ENCODE results near the gene ADAMTS12.

DNA sequence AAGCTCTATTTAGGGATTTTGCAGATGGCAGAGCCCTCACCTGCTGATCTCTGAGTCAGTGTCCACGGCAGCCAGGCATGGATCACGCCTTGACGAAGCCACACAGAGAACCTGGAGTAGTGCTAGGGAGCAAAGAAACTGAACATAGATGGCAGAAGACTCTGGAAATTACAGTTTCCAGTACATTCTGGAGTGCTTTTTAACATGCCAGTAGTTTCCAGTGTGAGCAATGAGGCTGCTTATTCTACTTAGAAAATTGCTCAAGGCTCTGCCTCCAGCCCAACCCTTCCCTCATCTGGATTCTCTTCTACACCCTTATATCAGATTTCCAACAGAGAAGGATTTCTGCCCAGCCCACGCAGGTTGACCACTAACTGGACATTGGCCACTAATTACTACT lies 203.3 kb downstream of the ADAMTS12 start:
- TF ChIP-seq, protein P1, sequence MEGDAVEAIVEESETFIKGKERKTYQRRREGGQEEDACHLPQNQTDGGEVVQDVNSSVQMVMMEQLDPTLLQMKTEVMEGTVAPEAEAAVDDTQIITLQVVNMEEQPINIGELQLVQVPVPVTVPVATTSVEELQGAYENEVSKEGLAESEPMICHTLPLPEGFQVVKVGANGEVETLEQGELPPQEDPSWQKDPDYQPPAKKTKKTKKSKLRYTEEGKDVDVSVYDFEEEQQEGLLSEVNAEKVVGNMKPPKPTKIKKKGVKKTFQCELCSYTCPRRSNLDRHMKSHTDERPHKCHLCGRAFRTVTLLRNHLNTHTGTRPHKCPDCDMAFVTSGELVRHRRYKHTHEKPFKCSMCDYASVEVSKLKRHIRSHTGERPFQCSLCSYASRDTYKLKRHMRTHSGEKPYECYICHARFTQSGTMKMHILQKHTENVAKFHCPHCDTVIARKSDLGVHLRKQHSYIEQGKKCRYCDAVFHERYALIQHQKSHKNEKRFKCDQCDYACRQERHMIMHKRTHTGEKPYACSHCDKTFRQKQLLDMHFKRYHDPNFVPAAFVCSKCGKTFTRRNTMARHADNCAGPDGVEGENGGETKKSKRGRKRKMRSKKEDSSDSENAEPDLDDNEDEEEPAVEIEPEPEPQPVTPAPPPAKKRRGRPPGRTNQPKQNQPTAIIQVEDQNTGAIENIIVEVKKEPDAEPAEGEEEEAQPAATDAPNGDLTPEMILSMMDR (conservative IDR thresholded peaks at IDR 0.05): no peak
- no peak for TF ChIP-seq ZFX (IDR thresholded peaks at IDR 0.05)
